ENCODE results near the gene FHL2.
"Not testable (repeated sequence)": the region's sequence is repeated elsewhere in the genome, so short reads cannot be mapped to it uniquely, and the experiment has no call there.

FHL2 gene

DNA sequence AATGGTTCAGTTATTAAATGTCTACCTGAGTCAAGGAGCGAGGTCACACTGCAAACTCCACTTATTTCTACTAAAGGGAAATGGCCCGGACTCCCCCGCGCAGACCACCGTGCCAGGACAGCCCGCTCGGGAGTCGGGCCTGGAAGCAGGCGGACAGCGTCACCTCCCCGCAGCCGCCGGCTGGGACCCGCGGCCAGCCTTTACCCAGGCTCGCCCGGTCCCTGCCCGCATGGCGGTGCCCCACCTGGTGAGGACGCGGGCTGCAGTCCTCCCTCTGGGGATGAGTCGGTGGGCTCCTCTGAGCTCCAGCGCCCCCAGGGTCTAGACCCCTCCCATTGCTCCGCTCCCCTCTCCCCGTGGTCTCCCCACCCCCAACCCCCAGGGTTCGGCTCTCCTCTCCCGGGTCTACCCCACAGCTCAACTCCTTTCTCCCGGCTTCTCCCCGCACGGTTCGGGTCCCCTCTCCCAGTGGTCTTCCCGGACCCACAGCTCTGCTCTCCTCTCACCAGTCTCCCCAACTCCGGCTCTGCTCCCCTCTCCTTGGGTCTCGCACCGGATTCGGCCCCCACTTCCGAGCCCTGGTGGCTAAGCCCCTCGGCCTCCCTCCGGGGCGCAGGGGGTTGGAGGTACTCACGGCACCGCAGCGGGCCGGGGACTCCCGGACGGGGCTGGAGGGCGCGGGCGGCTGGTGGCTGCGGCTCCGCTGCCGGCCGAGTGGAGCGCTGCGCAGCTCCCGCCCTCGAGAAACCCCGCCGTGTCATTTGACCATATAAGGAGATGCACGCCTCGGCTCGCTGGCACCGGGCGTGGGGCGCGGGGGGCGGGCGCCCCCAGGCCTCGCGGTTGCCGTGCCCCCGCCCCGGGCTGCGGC lies at the start of gene FHL2:
Gene FHL2, minus strand, starts transcription at position 716 of the 871 bp plus-strand sequence. CDS start 12,535 bp downstream, outside the sequence.
- peak; percentile 61 to 76 for DNase-seq

- DNase-seq: no peak
These were observed 48.6 kb upstream of the FHL2 start for GRCh38 chr2:105447476-105447875.

DNA sequence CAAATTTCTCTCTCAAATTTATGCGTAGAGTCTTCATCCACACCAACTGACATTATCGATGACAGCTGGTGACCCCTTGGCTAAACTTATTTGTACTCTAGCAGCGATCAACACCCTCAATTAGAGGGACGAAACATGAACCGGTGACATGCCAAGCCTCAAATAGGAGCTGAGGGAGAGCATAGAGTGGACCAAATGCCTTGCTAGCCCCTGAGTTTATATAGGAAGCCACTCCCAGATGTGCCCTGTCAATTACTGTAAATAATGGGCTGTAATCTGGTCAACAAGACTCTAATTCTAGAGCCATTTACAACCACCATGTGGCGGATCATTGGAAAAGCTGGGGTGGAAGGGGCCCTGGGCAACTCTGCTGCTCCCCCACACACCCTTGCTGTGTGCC lies 47.6 kb upstream of the FHL2 start:
- no peak for DNase-seq

GRCh38 chr2:105445976-105446375 lies 47.1 kb upstream of the FHL2 start:
- no peak for DNase-seq

GRCh38 chr2:105445498-105445897 lies 46.6 kb upstream of the FHL2 start:
- DNase-seq: no peak

- no peak for DNase-seq
These were observed 45.1 kb upstream of the FHL2 start for GRCh38 chr2:105443617-105444598.

GRCh38 chr2:105442721-105443120 lies 43.9 kb upstream of the FHL2 start:
- no peak for DNase-seq

DNA sequence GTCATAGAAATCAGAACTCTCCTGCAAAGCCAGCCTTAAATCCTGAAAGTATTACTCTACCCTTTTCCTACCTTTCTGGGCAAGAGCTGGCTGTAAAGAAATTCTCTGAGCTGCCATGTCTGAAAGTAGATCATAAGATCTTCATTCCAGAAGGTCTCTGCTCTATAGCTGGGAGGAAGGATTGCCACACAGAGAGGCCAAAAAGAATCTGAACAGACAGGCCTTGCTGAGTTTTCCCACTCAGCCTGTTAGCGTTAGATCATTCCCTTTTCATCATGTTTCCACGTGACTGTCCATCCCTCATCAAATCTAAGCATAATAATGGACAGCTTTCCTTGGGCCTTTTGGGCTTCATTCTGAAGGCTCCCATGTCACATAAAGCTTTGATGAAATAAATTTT lies 43.2 kb upstream of the FHL2 start:
- DNase-seq: no peak

GRCh38 chr2:105439141-105439540 lies 40.3 kb upstream of the FHL2 start:
- DNase-seq: no peak

DNA sequence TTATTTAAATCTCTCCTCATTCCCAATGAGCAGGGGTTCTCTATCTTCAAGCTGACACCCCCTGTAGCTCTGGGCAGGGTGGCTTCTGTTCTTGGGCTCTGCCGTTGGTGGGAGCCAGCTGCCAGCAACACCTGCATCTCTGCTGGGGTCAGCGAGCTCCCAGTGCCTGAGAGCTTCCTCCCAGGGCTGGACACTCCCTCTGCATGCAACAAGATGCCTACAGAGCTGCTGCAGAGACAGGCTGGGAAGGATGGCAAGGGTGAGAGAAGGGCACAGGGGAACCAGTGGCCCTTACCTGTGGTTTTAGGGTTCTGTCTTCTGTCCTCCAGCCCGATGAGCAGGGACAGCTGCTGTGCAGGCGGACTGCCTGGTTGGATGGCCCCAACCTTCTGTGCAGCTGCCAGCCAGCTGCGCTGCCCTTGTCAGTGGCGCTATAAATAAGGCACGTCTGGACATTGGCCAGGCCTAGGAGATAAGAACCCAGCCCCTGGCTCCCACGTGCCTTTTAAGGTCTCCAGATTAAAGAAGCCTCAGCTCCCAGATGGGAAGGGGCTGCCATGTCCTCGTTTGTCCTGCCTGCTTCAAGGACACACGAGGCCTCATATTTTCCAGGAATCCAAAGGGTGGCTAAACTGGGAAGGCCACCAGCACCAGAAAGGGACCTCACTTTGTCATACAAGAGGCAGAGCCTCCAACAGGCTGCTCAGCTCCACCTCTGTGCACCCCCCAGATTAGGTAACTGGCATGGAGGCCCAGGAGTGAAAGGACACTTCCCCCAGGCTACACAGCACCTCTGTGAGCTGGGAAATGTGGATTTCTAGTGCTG lies 39.5 kb upstream of the FHL2 start:
- peak in 1 of 2 experiments; percentile 3 for DNase-seq

DNA sequence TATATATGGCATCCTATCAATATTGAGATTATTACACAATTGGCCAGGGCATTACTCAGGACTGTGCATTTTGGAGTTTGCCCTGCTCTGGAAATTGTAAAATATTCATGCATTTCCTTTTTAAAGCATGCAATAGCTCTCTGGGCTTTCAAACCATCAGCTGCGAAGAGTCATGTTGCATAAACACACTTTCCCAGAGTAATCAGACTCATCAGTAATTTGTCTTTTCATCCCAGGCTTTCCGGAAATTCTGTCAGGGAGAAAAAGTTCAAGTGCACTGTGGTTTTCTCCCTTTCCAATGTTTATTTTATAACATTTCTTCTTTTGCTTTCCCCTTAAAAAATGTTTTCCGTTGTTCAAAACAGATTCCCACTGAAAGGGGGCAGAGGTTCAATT lies 38.9 kb upstream of the FHL2 start:
- DNase-seq: no peak

GRCh38 chr2:105432749-105433148 lies 33.9 kb upstream of the FHL2 start:
- no peak for DNase-seq

- no peak for DNase-seq
These were observed 33.2 kb upstream of the FHL2 start for GRCh38 chr2:105432044-105432399.

GRCh38 chr2:105431367-105432043 lies 32.7 kb upstream of the FHL2 start:
- DNase-seq: no peak

DNA sequence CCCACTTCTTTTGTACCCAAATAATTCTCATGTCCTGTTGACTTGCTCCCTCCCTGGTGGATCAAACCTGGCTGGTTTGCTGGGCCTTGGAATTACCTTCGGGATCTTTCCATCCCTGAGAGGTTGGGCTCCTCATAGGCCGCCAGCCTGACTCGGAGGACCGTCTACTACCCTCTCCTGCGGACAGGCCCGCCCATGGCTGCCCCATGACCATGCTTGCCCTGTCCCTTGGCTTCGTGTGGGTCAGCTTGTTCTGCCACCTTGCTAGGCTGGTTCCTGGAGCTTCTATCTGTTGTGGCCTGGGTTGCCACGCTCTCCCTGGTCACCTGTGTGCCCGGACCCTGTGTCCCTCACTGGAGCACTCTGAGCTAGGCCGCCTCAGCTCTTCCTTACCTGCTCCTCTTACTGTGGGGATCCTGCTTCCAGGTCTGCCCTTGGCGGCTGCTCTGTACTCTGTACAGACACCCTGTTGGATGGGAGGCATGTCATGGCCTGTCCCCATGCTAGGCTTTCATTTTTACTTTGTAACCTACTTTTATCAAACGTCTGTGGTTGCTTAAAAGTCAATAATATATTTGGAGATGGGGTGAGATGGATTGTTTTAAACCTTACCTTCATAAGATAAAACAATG lies 29.7 kb upstream of the FHL2 start:
- no peak for DNase-seq

GRCh38 chr2:105427485-105427884 lies 28.6 kb upstream of the FHL2 start:
- no peak for DNase-seq

DNA sequence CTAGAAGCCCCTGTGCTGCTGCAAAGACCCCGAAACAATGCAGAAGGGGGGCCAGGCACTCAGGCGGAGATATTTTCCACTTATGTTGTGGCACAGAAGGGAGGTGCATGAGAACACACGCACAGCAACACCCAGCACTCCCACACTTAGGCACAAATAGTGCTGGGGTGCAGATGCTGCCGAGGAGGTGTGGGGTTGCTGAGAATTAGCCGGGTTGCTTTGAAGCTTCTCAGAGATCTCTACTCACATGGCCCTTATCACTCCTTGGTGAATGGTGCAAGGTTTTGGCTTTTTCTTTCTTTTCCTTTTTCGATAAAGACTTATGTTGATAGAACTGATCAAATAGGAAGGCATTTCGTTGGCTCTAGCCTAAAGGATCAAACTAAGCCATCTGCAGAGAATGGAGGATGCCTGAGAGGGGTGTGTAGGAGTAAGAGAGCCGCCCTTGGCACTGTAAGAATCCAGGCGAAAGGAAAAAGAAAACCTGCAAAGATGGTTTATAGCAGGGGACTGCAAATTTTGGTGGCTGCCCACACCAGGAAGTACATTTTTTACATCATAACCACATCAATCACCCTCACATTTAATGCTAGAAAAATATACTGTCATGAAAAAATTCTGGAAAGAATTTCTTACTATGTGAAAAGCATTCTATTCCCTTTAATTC lies 27.9 kb upstream of the FHL2 start:
- no peak for DNase-seq

- DNase-seq: no peak
These were observed 27.2 kb upstream of the FHL2 start for GRCh38 chr2:105425936-105426625.

DNA sequence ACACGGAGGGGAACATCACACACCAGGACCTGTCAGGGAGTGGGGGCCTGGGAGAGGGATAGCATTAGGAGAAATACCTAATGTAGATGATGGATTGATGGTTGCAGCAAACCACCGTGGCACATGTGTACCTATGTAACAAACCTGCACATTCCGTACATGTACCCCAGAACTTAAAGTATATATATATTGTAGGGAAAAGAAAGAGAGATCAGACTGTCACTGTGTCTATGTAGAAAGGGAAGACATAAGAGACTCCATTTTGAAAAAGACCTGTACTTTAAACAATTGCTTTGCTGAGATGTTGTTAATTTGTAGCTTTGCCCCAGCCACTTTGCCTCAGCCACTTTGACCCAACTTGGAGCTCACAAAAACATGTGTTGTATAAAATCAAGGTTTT lies 26.0 kb upstream of the FHL2 start:
- DNase-seq: not testable (repeated sequence)

DNA sequence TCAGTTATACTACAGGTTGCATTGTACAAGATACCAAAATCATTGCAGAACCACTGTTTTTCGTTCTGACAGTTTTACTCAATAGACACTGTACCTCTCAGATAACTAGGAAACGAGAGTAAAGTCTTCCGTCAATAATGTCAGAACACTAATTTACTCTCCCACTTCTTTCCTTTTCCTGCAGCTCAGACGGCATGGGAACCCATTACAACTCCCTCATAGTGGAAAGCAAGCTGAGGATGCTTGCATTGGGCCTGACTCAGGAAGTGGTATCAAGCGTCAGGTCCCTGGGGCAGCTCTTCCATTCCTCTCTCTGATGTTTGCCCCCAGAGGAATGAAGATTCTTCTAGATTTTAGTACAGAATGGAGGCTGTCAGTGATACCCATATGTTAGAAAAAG lies 23.9 kb upstream of the FHL2 start:
- no peak for DNase-seq

GRCh38 chr2:105421053-105421452 lies 22.2 kb upstream of the FHL2 start:
- DNase-seq: no peak
